HG03175 (cell line): Measurements from ENCODE around the gene MAPK8IP2.
"Not testable (repeated sequence)": the region's sequence is repeated elsewhere in the genome, so short reads cannot be mapped to it uniquely, and the experiment has no call there.

ENCODE experiments used
- ATAC-seq: cut with Tn5 transposase; IDR thresholded peaks from one replicate; pipeline ENCODE4 v1.9.1; 2021; ENCODE audit warnings: mild to moderate bottlenecking, moderate library complexity; ENCODE audit not compliant: unreplicated experiment

MAPK8IP2 gene

GRCh38 chr22:50612168-50612527, 11.6 kb downstream of the MAPK8IP2 start:
- no peak for ATAC-seq

GRCh38 chr22:50612528-50613221, 12.1 kb downstream of the MAPK8IP2 start:
- no peak for ATAC-seq

- no peak for ATAC-seq
Observed at GRCh38 chr22:50613291-50613981, 12.8 kb downstream of the MAPK8IP2 start.

- not testable (repeated sequence) for ATAC-seq
Observed at GRCh38 chr22:50614296-50614695, 13.7 kb downstream of the MAPK8IP2 start.

GRCh38 chr22:50620593-50621355, 20.2 kb downstream of the MAPK8IP2 start:
- peak; percentile 48 for ATAC-seq

- ATAC-seq: peak; percentile 50
Observed at GRCh38 chr22:50621356-50621880, 20.8 kb downstream of the MAPK8IP2 start.

GRCh38 chr22:50621948-50622722, 21.5 kb downstream of the MAPK8IP2 start:
- ATAC-seq: no peak

GRCh38 chr22:50622723-50623327, 22.2 kb downstream of the MAPK8IP2 start:
- no peak for ATAC-seq

GRCh38 chr22:50624347-50625130, 23.9 kb downstream of the MAPK8IP2 start:
- ATAC-seq: no peak

- no peak for ATAC-seq
Observed at GRCh38 chr22:50625131-50625567, 24.6 kb downstream of the MAPK8IP2 start.

- ATAC-seq: no peak
Observed at GRCh38 chr22:50625568-50626313, 25.1 kb downstream of the MAPK8IP2 start.

- no peak for ATAC-seq
Observed at GRCh38 chr22:50626314-50626849, 25.8 kb downstream of the MAPK8IP2 start.

GRCh38 chr22:50626850-50627641, 26.5 kb downstream of the MAPK8IP2 start:
- ATAC-seq: no peak

- ATAC-seq: peak; percentile 75
Observed at GRCh38 chr22:50627642-50628542, 27.3 kb downstream of the MAPK8IP2 start, which contains the start of gene ARSA. ARSA (minus strand) TSS chr22:50628152; CDS start chr22:50627779, 373 bp downstream.

GRCh38 chr22:50628543-50629134, 28.0 kb downstream of the MAPK8IP2 start:
- ATAC-seq: no peak

GRCh38 chr22:50630376-50630775, 29.8 kb downstream of the MAPK8IP2 start:
- ATAC-seq: no peak
